NCI-H460 (cell line): Measurements from ENCODE around the gene TNFAIP8. TPM values are rescaled to one million over a fixed set of nuclear protein-coding genes. Genes with fewer than 3 reads are reported as not detected.

Source experiments
- DNase-seq: peaks from one replicate; pipeline ENCODE4 v3.0.0-alpha.2; 2016; ENCODE audit warnings: low read depth; ENCODE audit errors: extremely low read depth
- polyA plus RNA-seq: library from polyadenylated mRNA; depleted of rRNA; stranded (reverse); fragments of >200 nt; gene quantifications from 2 replicates; pipeline ENCODE4 v1.2.3, GENCODE V29; 2014; cell fraction: nucleus; rRNA removed
- total RNA-seq: library from RNA; depleted of rRNA; stranded (reverse); fragments of >200 nt; shearing (Covaris generic); gene quantifications from 2 replicates; pipeline ENCODE4 v1.2.3, GENCODE V29; 2014; rRNA removed

The TNFAIP8 gene
- 27.3 and 35.2 TPM in 2 replicates for total RNA-seq
- polyA plus RNA-seq = 25.5 and 32.7 TPM in 2 replicates

- no peak for DNase-seq
Observed at GRCh38 chr5:119355685-119356611, at the start of gene TNFAIP8. TNFAIP8 (plus strand) TSS chr5:119356019; CDS start chr5:119356091, 72 bp downstream.

- no peak for DNase-seq
Observed at GRCh38 chr5:119307170-119307569, 48.6 kb upstream of the TNFAIP8 start.

- DNase-seq = no peak
Observed at GRCh38 chr5:119309326-119309725, 46.5 kb upstream of the TNFAIP8 start.

- no peak for DNase-seq
Observed at GRCh38 chr5:119311688-119312087, 44.1 kb upstream of the TNFAIP8 start.

- no peak for DNase-seq
Observed at GRCh38 chr5:119312403-119312802, 43.4 kb upstream of the TNFAIP8 start.

GRCh38 chr5:119313197-119313596 is 42.6 kb upstream of the TNFAIP8 start:
- no peak for DNase-seq

- DNase-seq = no peak
Observed at GRCh38 chr5:119313658-119314605, 41.9 kb upstream of the TNFAIP8 start.

- peak; percentile 51 for DNase-seq
Observed at GRCh38 chr5:119315516-119315949, 40.3 kb upstream of the TNFAIP8 start.

GRCh38 chr5:119316086-119316485 is 39.7 kb upstream of the TNFAIP8 start:
- no peak for DNase-seq

GRCh38 chr5:119316906-119317305 is 38.9 kb upstream of the TNFAIP8 start:
- no peak for DNase-seq

GRCh38 chr5:119318256-119318894 is 37.4 kb upstream of the TNFAIP8 start:
- no peak for DNase-seq

- DNase-seq = no peak
Observed at GRCh38 chr5:119319401-119319800, 36.4 kb upstream of the TNFAIP8 start.

- no peak for DNase-seq
Observed at GRCh38 chr5:119319890-119320289, 35.9 kb upstream of the TNFAIP8 start.

GRCh38 chr5:119321569-119322311 is 34.1 kb upstream of the TNFAIP8 start:
- no peak for DNase-seq

- DNase-seq = no peak
Observed at GRCh38 chr5:119322312-119322947, 33.4 kb upstream of the TNFAIP8 start.

GRCh38 chr5:119322948-119323537 is 32.8 kb upstream of the TNFAIP8 start:
- peak; percentile 44 for DNase-seq

- DNase-seq = peak; percentile 16
Observed at GRCh38 chr5:119323601-119324000, 32.2 kb upstream of the TNFAIP8 start.

GRCh38 chr5:119324842-119325241 is 31.0 kb upstream of the TNFAIP8 start:
- no peak for DNase-seq

- no peak for DNase-seq
Observed at GRCh38 chr5:119327018-119327417, 28.8 kb upstream of the TNFAIP8 start.
